Renal pelvis (tissue), 4 donors: Measurements from ENCODE around the gene SMNDC1. TPM values are rescaled to one million over a fixed set of nuclear protein-coding genes. Genes with fewer than 3 reads are reported as not detected.
"Not testable (repeated sequence)": the region's sequence is repeated elsewhere in the genome, so short reads cannot be mapped to it uniquely, and the experiment has no call there.

Experiments
- DNase-seq: peaks from one replicate; pipeline ENCODE4 v3.0.0-alpha.2; 2013
- polyA plus RNA-seq, 3 donors: library from polyadenylated mRNA; unstranded; fragments of 120-200 nt; gene quantifications; one replicate each; pipeline ENCODE4 v1.2.1, GENCODE V29; 2013; ENCODE audit not compliant: insufficient read length in 3 of 3

Gene SMNDC1
- polyA plus RNA-seq, 3 donors = 45.7 to 52.1 (median 46.8) TPM

DNA sequence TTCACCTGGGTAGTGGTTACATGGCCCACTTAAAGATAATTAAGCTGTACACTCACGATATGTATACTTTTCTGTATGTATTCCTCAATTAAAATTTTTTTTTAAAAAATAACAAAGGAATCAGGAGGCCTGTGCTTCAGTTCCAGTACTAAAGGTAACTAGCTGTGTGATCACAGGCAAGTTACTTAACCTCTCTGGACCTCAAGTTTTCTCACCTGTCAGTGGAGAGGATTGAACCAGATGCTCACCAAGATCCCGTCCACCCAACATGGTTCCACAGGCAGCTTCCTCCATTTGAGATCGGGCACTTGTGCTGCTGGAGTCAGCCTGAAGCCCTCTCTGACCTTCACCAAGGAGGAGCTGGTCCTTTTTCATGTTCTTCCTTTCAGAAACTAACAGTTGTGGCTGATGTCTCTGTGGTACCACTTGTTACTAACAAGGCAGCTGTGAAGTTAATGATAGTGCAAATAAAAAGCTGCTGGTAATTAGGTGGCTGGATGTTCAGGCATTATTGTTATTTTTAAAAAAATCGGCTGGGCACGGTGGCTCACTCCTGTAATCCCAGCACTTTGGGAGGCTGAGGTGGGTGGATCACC lies 29.4 kb upstream of the SMNDC1 start:
- no peak for DNase-seq

DNA sequence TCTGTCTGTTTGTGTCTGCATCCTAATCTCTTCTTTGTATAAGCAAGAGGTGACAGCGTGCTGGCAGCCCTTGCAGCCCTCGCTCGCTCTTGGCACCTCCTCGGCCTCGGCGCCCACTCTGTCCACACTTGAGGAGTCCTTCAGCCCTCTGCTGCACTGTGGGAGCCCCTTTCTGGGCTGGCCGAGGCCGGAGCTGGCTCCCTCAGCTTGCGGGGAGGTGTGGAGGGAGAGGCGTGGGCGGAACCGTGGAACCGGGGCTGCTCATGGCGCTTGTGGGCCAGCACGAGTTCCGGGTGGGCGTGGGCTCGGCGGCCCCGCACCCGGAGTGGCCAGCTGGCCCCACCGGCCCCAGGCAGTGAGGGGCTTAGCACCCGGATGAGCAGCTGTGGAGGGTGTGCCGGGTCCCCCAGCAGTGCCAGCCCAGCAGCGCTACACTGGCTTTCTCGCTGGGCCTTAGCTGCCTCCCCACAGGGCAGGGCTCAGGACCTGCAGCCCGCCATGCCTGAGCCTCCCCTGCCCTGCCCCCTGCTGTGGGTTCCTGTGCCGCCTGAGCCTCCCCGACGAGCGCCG lies 26.6 kb upstream of the SMNDC1 start:
- DNase-seq = not testable (repeated sequence)

DNA sequence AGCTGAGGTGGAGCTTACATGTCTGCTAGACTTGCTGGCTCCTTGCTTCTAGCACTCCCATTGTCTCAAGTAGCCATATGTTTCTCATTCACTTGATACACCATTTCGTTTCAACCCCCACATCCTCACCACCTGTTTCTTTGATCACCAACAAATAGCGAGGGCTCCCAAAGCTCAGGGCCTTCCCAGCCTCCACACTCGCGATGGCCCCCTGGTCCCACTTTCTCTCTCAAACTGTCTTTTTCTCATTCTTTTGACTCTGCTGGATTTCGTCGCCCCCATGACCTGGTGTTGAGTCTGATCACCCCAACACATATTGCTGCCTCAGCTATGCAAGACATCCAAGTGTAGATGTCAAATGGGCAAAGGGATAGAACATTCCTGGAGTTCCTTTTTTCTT lies 26.0 kb upstream of the SMNDC1 start:
- no peak for DNase-seq

DNA sequence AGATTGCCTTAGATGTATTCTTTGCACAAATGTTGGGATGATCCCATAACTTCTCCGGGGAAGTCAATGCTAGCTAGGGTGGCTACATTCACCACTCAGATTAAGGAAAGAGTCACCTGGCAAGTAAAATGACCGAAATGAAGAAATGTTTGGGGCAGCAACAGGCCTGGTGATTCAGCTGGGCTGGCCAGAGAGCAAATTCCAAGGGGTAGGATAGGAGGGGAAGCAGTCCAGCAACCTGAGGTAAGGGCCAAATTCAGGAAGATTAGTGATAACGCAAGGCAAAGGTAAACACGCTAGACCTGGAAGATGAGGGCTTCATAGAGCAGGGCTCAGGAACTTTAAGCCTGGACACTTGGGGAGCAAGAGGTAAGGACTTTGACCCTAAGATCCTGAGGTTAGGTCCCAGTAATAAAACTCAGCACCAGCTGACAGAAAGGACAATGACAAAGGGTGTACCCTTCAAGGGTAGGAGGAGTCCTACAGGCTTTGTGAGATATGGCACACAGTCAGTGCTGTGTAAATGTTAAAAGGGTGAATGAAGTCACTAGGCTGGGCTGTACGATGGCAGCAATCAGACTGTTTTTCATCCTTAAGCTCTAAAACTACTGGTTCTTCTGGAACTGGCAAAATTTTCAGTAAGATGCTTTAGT lies 22.7 kb upstream of the SMNDC1 start:
- DNase-seq = no peak

DNA sequence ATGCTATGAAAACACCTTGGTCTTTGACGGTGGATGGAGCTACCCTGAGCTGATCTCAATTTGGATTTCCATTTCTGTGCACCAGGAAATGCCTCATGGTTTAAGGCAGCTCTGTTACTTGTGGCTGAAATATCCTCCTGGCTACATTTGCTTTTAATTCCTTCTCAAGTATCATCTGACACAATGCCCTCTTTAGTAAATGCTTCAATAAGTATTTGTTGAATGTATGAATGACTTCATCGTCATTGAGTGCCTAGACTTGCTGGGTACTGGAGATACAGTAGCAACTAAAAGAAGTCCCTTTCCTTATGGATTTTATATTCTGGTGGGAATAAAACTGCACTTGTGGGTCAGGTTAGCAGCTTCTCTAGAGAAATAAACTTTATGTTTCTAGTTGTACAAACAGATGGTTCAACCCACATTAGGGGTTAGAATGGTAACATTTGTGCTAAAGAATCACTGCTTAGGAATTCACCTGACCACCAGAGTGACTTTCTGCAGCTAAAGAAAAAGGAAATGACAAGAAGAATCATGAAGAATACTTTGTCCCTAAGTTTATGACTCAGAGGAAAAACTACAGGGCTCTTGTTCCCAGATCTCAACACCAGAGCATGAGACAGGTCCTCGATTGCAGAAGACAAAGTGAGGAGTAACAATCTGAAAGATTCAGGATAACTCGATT lies 21.8 kb upstream of the SMNDC1 start:
- DNase-seq = no peak

DNA sequence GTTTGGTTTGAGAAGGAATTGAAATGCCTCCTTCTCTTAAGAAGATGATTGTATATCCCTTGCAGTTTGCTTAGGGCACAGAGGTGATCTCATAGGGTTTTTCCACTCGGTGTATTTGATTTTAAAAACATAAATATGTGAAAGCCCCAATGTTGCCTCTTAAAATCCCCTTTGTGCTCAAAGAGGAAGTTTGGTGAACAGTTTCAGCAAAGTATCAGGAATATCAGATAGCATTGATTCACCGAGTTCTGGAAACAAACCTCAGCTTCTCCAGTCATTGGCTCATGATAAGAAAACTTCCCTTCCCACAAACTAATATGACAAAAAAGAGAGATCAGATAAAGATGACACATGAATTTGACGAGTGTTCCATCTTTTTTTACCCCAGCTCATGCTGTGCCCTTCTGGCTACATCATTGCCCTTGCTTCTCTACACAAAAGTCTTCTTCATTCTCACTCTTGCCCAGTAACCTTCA lies 20.1 kb upstream of the SMNDC1 start:
- DNase-seq = no peak

DNA sequence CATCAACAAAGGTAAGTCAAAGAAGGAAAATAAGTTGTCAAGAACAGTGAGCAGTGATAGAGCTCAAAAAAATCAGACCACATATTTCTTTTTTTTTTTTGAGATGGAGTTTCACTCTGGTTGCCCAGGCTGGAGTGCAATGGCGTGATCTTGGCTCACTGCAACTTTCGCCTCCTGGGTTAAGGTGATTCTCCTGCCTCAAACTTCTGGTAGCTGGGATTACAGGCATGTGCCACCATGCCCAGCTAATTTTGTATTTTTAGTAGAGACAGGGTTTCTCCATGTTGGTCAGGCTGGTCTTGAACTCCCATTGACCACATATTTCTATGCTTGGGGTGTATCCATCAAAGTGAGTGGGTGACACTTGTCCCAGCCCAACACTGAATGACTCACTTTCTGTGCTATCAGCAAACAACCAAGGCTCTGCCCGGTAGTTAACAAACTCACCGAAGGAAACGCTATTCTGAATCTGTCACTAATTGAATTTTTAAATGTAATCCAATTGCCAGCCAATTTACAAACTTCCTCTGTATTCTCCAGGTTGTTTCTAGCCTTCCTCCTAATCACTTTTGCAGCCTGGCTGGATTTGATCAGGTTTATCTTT lies 19.6 kb upstream of the SMNDC1 start:
- no peak for DNase-seq

DNA sequence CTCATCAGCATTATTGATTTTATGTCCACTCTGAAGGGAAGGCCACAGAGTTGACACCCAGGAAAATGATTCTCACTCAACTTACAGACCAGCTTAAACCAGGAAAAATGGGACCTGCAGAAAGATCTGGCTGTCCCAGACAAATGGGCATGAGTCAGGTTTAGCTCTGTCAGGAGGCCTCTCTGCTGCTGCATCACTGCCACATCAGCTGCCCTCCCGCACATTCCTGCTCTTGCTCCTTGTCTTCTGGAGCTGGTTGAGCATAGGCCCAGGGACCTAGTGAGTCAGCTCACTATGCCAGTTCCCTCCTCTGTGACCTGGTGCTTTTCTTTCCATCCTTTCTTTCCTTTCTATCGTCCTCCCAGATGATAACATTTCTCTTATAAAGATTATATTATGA lies 18.8 kb upstream of the SMNDC1 start:
- no peak for DNase-seq

DNA sequence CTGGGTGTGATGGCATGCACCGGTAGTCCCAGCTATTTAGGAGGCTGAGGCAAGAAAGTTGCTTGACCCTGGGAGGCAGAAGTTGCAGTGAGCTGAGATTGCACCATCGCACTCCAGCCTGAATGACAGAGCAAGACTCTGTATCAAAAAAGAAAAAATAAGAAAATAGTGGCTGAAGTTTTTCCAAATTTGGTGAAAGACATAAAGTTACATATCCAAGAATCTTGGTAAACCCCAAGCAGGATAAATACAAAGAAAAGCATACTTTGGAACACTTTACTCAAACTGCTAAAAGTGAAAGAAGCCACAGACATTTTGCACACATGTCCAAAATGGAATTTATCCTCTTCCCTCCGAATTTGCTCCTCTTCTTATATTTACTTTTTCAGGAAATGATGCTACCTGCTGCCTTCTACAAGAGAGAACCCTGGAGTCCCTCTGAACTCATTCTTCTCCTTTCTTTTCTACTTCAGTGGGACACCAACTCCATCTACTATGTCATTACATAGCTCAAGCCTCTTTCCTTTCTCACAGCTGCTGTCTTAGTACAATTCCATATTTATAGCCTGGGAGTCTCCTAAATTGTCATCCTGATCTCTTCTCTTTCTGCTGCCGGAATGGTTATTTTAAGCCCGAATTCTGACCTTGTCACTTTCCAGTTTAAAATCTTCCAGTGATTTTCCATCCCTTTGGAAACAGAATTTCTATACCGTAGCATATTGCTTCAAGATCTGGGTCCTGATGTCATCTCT lies 17.3 kb upstream of the SMNDC1 start:
- DNase-seq = no peak

DNA sequence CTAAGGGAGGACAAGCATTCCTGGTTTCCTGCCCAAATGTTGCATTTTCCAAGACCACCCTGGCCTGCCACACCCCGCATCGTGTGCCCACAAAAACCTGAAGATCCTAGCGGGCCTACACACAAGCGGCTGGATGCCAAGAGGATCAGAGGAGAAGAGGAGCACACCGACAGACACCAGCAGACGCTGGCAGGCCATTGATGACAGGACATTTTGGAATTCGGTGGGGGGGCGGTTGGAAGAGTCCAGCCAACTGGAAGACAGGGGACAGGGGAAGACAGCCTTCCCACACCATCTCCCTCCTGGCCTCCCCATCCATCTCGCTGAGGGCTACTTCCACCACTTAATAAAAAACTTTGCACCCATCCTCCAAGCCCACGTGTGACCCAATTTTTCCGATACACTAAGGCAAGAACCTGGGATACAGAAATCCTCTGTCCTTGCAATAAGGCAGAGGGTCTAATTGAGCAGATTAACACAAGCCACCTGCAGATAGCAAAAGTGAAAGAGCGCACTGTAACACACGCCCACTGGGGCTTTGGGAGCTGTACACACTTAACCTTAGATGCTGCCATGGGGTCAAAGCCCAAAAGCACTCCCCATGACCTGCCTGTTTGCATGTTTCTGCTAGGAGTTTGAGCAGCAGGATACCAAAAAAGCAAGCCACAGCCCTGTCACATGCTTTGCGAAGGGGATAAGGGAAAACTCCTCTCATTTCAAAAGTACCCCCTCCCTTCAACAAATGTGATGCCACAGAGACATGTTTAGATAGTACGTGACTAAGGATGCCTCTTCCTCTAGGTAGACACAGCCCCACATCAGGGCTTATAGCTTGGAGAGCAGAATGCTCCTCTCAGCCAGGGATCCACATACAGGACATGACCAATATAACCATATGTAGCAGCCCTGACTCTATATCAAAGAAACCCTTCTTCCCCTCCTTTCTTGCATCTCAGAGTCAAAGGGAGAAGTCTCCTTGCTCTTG lies 13.4 kb upstream of the SMNDC1 start:
- DNase-seq = no peak

DNA sequence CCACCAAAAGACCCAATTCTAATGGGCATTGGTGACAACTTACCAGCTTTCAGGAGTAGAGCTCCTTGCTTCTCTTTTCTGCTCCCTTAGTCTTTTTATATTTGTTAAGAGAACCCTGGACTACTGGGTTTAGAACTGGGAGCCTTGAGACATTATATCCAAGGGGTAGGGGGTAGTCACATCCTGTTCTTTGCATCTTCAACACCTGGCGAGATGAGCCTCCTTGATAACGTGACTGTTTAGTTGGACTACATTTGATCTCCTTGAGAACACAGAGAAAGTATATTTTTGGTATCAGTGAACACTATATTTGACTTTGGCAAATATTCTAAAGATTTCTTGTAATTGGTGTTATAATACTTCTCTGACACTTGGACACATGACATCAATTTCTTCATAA lies 9.0 kb upstream of the SMNDC1 start:
- DNase-seq = no peak

DNA sequence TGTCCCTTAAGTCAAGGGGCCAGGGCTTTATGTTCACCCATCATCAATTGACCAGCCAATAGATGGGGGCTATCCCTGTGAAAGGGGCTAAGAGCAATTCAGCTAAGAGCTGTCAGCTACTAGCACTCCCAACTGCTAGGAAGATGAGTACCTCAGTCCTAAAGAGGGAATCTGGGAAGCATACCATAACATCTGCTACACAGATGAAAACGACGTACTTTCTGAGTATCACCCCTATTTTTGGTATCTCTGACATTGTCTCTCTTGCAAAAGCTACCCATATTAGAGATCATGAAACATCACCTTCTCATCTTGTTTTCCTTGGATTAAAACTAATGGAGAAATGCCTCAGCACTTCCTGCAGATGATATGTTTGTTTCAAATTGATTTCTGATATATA lies 7.5 kb upstream of the SMNDC1 start:
- DNase-seq = no peak

DNA sequence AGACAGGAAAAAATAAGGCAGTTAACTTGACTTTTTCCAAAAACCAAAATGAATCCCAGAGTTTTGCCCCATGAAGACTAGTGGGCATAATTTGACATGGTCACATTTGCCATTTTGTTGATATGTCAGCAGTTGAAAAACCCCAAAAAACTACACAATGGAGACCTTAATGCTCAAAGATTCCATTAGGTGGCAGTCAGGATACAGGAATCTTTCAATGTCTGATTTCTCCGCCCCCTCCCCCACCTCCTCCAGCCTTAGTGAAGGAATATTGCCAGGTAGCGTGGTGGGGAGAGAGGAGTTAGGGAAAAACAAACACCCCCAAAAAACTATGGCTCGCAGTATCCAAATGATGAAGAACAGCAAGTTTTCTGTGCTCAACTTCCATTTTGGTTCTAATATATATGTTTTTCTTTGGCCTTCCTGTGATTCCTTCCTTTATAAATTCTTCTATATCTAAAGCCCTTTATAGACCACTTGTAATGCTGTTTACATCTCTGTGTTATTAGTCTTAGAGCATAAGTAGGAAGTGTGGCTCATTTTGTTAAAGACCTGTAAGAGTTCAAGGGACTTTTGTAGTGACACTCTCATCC lies 6.7 kb upstream of the SMNDC1 start:
- peak; percentile 68 for DNase-seq

DNA sequence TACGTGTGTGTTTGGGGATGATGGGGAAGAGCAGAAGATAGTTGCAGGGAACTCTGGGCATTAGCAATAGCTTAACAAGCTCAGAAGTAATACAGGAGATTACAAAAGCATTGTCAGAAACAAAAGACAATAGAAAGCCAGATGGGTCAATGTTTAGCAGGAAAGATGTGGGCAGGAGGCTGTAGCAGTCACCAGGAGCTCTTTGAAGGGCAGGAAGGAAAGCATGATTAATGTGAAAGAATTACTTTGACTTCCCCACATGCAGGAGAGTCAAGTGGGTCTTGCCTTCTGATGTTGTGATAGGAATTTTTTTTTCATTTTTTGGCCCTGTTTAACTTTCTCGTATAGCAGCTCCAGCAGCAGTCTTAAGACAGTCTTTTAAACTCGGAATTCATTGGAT lies 6.0 kb upstream of the SMNDC1 start:
- DNase-seq = no peak

DNA sequence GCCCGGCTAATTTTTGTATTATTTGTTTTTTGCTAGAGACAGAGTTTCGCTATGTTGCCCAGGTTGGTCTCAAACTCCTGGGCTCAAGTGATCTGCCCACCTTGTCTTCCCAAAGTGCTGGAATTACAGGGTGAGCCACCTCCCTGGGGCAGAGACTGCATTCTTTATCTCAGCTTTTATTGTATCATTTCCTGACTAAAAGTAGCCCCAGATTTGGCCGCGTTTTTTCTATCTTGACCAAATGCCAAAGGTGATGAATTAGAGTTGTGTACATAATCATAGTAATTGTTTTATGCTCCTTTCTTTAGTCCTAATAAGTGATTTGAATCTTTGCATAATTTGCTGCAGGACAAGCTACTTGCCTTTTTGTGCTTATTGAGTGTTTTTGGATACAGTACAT lies 3.1 kb upstream of the SMNDC1 start:
- DNase-seq = no peak

DNA sequence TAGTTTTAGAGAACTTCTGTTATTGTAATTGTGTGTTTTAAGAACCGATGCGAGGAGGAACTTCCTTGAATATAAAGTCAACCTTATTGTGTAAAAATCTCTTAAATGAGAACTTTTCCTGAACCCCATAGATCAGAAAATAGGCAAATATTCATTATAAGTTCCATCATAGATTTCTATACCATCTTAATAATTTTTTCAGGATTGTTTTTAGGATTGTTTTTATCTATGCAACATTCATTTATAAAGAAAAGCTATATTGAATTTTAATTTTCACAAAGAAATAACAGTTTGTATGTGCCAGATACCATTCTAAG lies 1.7 kb upstream of the SMNDC1 start:
- no peak for DNase-seq

DNA sequence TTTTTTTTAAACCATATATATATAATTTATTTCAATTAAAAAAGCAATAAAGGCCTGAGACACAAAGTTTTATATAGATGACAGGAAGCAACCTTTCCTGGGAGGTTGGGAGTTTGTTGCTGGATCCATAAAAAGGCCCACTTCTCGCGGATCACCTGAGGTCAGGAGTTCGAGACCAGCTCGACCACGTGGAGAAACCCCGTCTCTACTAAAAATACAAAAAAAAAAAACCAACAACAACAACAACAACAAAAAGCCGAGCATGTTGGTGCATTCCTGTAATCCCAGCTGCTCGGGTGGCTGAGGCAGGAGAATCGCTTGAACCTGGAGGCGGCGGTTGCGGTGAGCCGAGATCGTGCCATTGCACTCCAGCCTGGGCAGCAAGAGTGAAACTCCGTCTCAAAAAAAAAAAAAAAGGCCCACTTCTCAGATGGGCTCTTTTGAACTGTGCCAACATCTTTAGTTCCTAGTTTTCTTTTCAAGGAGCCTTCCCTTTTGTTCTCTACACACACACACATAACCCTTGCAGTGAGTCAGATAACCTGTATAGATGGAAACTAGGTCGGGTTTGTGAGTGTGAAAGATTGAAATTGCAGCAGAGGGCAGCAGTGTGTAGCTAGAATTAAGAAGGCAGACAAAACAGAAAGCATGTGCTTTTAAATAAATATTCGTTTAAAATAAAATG lies 1.2 kb upstream of the SMNDC1 start:
- peak; percentile 68 for DNase-seq

DNA sequence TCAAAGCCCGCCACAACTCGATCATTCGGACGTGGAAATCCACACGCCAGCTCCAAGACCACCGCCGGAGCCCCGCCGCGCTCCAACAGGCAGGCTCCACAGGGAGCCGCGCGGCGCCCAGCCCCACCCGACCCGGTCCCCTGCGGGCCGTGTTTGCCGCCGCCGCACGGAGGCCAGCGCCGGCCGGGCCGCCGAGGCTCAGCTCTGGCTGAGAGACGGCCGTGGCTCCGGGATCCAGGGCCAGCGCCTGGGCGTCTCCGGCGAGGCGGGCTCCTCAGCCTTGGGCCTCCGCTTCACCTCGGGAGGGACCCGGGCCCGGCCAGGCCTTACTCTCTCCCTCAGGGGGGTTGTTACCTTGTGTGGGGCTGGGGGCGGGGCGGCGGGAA lies 333 bp downstream of the SMNDC1 start:
- DNase-seq = no peak

DNA sequence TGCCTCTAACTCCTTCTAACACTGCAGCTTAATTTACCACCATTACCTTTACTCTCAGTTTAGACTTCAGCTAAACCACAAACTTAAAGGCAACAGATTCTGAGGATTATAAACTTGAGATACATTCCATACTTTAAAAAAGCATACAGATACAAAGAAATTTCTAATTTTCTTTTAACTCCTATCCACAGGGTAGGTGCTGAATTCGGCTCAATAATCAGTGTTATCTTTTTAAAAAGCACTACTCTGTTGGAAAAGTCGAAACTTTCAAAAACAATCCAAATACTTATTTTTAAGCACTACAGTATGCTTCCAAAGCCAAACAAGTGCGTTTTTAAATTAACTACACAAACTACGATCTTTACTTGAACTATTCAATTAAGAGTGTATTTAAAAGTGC lies 1.0 kb downstream of the SMNDC1 start:
- DNase-seq = no peak

DNA sequence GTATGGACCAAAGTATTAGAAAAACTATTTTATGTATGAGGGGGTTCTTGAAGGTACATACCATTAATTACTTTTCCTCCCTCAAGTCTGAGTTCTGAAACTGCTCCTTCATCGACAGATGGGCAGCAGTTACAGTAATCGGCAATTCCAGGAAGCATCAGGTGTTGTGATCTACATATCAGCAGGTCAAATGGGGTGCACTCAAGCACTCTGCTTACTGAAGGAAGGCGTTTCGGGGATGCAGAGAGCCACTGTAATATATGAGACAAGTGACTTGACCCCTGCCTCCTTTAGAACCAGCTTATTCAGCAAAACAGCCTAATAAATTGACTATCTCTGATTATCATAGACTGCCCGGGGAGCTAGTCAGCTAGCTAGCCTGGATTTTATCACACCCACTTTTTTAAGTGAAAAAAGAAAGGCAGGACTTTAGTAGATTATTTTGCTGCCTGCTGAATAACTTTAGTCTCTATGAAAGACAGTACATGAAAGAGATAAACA lies 4.2 kb downstream of the SMNDC1 start:
- DNase-seq = no peak
